Left lung (tissue), 10 donors: ENCODE data around the gene CD6. TPM values are rescaled to one million over a fixed set of nuclear protein-coding genes. Genes with fewer than 3 reads are reported as not detected.

Experiments used
- ATAC-seq: fragments of 200-7000 bp; cut with Tn5 transposase; one replicate; pipeline ENCODE4 v1.9.1; 2020; ENCODE audit warnings: moderate library complexity
- DNase-seq, 4 donors: peaks; one replicate each; pipeline ENCODE4 v3.0.0-alpha.2; 2013 to 2020
- H3K27ac ChIP-seq, 2 donors: fragments of 200-600 bp; sonication (generic) in 1 of 2; one replicate each; pipeline versions ENCODE4 v1.5.0 to v1.8.0; 2020 to 2021
- H3K27me3 ChIP-seq, 2 donors: fragments of 200-600 bp; sonication (generic) in 1 of 2; one replicate each; pipeline versions ENCODE4 v1.5.0 to v1.8.0; 2020 to 2021
- H3K36me3 ChIP-seq, 2 donors: fragments of 200-600 bp; sonication (generic) in 1 of 2; one replicate each; pipeline versions ENCODE4 v1.5.0 to v1.8.0; 2020 to 2021
- H3K4me1 ChIP-seq, 2 donors: fragments of 200-600 bp; one replicate each; pipeline ENCODE4 v1.8.0; 2021
- H3K4me3 ChIP-seq, 2 donors: fragments of 200-600 bp; sonication (generic) in 1 of 2; one replicate each; pipeline versions ENCODE4 v1.5.0 to v1.8.0; 2020 to 2021; ENCODE audit warnings: mild to moderate bottlenecking in 1 of 2
- H3K9me3 ChIP-seq, 2 donors: fragments of 200-600 bp; sonication (generic) in 1 of 2; one replicate each; pipeline versions ENCODE4 v1.5.0 to v1.8.0; 2020 to 2021
- intact Hi-C, 2 donors: fragments of 100-400 bp; cut with DNase I; formaldehyde crosslinking; loops; one replicate each; pipeline versions ENCODE4 v1.11.2 to v1.14.2; 2022
- polyA plus RNA-seq, 6 donors: library from polyadenylated mRNA; unstranded; fragments of 120-200 nt; gene quantifications; one replicate each; pipeline ENCODE4 v1.2.1, GENCODE V29; 2013; ENCODE audit not compliant: insufficient read length in 6 of 6
- total RNA-seq, 2 donors: library from RNA; stranded (reverse); fragmentation: NEBNext Ultra II Directional; extraction: Animal tissue kit (Norgen Biotek cat#: 25700); gene quantifications; one replicate each; pipeline ENCODE4 v1.2.1, GENCODE V29; 2021
- TF ChIP-seq, protein P1 (sequence below), 2 donors: fragments of 200-600 bp; sonication (generic) in 1 of 2; IDR thresholded peaks; one replicate each; pipeline versions ENCODE4 v1.5.0 to v1.8.0; 2021; ENCODE audit warnings: antibody characterized with exemption in 2 of 2
- donor health status: DM: no; HTN: yes; CAD: no.
- donor health status: DM: no; HTN: no; CAD: no.

CD6 gene
- total and polyA plus RNA-seq, 8 donors: 0.66 to 6.3 (median 1.7) TPM

DNA sequence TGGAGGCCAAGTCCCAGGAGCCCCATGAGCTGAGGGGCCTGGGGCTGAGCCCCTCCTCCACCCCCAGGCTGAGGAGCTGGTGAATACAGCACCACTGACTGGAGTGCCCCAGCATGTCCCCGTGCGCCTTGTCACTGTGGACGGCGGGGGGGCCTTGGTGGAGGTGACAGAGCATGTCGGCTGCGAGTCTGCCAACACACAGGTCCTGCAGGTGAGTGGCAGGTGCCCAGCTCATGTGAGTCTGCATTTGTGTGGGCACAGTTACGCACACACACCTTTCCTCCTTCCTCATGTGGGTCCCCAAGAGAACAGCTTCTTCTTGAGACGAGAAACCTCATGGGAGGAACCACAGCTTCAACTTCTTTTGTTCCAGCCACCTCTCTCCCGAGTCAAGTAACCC lies 39.6 kb upstream of the CD6 start:
- TF ChIP-seq, protein P1, sequence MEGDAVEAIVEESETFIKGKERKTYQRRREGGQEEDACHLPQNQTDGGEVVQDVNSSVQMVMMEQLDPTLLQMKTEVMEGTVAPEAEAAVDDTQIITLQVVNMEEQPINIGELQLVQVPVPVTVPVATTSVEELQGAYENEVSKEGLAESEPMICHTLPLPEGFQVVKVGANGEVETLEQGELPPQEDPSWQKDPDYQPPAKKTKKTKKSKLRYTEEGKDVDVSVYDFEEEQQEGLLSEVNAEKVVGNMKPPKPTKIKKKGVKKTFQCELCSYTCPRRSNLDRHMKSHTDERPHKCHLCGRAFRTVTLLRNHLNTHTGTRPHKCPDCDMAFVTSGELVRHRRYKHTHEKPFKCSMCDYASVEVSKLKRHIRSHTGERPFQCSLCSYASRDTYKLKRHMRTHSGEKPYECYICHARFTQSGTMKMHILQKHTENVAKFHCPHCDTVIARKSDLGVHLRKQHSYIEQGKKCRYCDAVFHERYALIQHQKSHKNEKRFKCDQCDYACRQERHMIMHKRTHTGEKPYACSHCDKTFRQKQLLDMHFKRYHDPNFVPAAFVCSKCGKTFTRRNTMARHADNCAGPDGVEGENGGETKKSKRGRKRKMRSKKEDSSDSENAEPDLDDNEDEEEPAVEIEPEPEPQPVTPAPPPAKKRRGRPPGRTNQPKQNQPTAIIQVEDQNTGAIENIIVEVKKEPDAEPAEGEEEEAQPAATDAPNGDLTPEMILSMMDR (IDR thresholded peaks at IDR 0.05): no peak

DNA sequence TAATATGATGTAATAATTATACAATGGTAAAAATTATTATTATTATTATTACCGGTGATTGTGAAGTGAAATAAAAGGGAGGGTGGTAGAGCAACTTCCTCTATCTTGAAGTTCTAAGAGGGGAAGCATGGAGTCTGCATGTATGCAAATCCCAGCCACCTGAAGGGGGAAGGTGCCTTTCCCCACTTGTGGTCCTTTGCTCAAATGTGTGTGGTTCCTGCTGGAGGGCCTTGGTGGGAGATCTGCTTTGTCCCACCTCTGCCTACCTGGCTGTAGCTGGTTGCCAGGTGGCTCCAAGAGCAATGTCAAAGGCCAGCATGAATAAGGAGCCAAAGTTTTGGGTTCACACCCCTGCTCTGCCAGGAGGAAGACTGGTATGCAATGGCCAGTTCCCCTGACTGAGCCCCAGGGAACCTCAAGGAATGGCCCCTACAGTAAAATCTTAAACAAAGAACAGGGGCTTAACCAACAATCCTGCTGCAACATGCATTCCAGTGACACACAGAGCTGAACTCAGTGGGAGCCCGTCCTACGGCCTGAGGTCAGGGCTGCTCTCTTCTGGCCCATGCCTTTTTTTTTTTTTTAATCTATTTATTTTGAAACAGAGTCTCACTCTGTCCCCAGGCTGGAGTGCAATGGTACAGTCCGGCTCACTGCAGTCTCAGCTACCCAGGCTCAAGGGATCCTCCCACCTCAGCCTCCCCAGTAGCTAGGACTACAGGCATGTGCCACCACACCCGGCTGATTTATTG lies 38.7 kb upstream of the CD6 start:
- intact Hi-C loops: no loop called here
- Histone ChIP-seq H3K4me3 (no peak overlapping the region), H3K27me3 (peaks cover 0 to 11% of the 10 kb centered on the region in 2 donors), H3K9me3 (no peaks in the 10 kb centered on the region), H3K4me1 (peaks cover 0 to 6% of the 10 kb centered on the region in 2 donors), H3K27ac (no peak overlapping the region), H3K36me3 (peaks cover 0 to 21% of the 10 kb centered on the region in 2 donors)
- TF ChIP-seq, protein P1 (IDR thresholded peaks at IDR 0.05): no peak
- ATAC-seq: no peak
- DNase-seq: no peak

More for the DNA sequence above, 39.6 kb upstream of the CD6 start:
- Histone ChIP-seq H3K27me3 (peaks cover 0 to 20% of the 10 kb centered on the region in 2 donors), H3K4me3 (no peak overlapping the region), H3K9me3 (no peaks in the 10 kb centered on the region), H3K4me1 (peaks cover 0 to 6% of the 10 kb centered on the region in 2 donors), H3K36me3 (peaks cover 0 to 12% of the 10 kb centered on the region in 2 donors), H3K27ac (no peak overlapping the region)
- DNase-seq (no peak), ATAC-seq (no peak)
- intact Hi-C loops: no loop called here

DNA sequence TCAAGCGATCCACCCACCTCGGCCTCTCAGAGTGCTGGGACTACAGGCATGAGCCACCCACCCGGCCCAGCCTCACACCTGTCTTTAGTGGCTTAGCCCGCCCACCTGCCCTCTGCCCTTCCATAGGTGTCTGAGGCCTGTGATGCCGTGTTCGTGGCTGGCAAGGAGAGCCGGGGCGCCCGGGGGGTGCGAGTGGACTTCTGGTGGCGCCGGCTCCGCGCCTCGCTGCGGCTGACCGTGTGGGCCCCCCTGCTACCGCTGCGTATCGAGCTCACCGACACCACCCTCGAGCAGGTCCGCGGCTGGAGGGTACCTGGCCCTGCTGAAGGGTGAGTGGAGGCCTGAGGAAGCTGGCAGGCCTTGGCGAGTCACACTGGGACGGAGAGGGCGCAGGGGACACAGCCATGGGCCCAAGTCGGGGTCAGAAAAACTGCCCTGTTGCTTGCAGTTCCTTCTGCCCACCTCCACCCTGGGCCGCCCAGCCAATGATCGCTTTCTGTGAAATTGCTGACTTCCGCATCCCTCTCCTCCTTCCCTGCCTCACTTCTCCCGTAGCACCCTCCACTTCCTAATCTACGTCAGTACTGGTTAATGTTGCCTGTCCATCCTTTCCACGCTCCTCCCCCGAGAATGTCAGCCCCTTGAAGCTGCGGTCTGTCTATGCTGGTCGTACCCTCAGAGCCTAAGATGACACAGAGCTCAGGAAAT lies 37.9 kb upstream of the CD6 start:
- Histone ChIP-seq H3K36me3 (peaks cover 0 to 29% of the 10 kb centered on the region in 2 donors), H3K4me1 (peaks cover 0 to 6% of the 10 kb centered on the region in 2 donors), H3K27ac (no peak overlapping the region), H3K27me3 (peaks cover 0 to 11% of the 10 kb centered on the region in 2 donors), H3K4me3 (no peak overlapping the region), H3K9me3 (no peaks in the 10 kb centered on the region)
- intact Hi-C loops: no loop called here
- TF ChIP-seq, protein P1 (IDR thresholded peaks at IDR 0.05): no peak
- ATAC-seq (no peak), DNase-seq (no peak)

DNA sequence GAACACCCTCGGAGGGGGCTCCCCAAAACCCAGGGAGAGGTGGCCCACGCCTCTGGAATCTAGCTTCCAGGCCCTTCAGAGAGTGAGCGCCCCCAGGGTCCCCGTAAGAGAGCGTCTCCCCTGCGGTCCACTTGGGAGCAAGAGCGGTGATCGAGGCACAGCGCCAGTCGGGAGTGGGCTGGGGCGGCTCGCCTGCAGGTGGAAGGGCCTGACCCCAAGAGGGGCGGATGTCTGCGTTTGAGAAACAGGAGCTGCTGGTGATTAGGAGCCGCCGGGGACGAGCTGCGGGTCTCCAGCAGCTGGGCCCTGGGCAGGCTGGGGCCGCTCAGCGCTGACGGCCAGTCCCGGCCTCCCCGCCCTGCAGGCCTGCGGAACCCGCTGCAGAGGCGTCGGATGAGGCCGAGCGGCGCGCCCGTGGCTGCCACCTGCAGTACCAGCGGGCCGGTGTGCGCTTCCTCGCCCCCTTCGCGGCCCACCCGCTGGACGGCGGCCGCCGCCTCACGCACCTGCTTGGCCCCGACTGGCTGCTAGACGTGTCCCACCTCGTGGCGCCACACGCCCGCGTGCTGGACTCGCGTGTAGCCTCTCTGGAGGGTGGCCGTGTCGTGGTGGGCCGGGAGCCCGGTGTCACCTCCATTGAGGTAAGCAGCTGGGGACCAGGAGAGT lies 37.2 kb upstream of the CD6 start:
- no peak for ATAC-seq

More for the DNA sequence above, 37.2 kb upstream of the CD6 start:
- H3K4me1 ChIP-seq: peaks cover 0 to 6% of the 10 kb centered on the region in 2 donors
- intact Hi-C loops: no loop called here
- TF ChIP-seq, protein P1 (IDR thresholded peaks at IDR 0.05): no peak
- DNase-seq: no peak
- H3K27ac ChIP-seq: no peak overlapping the region
- no peaks in the 10 kb centered on the region for H3K9me3 ChIP-seq
- H3K27me3 ChIP-seq: peaks cover 0 to 11% of the 10 kb centered on the region in 2 donors
- peaks cover 0 to 35% of the 10 kb centered on the region in 2 donors for H3K36me3 ChIP-seq
- H3K4me3 ChIP-seq: no peak overlapping the region
